HG03460 (cell line): Measurements from ENCODE around the gene ZC3H12D.
A peak's percentile ranks its signal among the peaks of the same experiment; 100 is the strongest.
"Not testable (repeated sequence)": the region's sequence is repeated elsewhere in the genome, so short reads cannot be mapped to it uniquely, and the experiment has no call there.

Source experiments
- ATAC-seq: cut with Tn5 transposase; IDR thresholded peaks from one replicate; pipeline ENCODE4 v1.9.1; 2021; ENCODE audit not compliant: unreplicated experiment

The ZC3H12D gene

DNA sequence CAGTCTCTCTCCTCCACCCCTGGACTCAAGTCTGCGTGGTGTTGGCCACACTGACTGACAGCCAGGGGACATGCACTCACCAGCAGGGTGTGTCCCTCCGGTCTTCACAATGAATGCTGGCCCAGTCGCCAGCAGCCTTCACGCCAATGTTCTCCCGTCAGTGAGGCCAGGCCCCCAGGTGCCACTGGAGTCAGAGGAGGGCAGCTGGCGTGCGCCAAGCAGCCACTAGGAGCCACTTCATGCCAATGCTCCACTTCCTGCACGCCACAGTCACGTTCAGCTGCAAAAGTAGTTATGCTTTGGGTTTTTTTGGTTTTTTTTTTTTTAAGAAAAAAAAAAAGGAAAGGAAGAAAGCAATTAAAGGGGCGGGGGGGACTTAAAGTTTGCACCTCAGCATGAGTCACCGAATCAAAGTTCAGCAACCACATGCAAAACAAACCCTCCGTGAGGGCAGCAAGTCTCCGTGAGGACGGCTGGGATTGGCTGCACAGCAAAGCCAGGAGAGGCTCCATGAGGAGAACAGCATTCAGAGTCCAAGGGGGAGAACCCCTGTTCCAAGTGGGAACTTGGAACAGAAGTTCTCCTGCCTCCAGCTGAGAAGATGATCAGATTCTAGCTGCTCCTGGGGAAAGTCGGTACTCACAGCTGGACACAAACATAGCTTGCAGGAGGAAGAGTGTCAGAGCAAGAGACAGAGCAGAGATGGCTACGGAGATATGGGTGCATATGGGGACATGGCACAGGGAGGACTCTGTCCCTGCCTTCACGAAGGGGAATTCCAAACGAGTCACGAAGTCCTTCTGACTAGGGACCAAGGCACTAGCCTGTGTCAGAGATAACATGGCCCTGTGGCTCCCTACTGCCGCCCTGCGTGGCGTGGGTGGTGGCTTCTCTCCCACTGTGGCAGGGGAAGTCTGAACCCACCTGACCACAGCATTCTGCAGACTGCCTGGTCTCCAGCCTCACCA lies at the start of gene ZC3H12D:
Gene ZC3H12D (minus strand): TSS at position 282 of the 968 bp plus-strand sequence. CDS start 10,471 bp downstream, outside the sequence.
- peak; percentile 39 for ATAC-seq

DNA sequence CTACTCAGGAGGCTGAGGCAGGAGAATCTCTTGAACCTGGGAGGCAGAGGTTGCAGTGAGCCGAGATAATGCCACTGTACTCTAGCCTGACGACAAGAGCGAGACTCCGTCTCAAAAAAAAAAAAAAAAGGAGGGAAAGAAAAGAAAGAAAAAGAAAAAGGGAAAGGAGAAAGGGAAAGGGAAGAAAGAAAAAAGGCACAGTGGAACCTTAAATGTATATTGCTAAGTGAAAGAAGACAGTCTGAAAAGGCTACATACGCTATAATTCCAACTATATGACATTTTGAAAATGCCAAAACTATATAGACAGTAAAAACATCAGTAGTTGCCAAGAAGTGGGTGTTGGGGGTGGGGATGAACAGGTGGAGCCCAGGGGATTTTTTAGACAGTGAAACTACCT lies 44.8 kb upstream of the ZC3H12D start:
- ATAC-seq: no peak

DNA sequence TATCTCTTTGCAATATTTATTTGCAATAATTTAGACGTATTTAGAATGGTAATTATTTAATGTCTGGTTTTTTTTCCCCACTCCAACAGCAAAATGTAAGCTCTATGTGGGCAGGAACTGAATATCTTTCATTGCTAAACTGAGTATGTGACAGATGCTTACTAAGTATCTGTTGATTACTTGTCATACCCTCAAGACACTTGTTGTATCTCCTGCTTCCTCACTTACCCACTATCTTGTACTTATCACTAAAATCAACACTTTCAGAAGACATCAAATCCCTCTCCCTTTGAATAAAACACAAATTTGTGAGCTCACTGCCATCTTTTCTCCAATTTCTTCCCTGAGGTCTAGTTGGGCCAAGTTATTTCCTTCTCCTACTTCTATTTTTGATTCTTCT lies 30.7 kb upstream of the ZC3H12D start:
- ATAC-seq: no peak

DNA sequence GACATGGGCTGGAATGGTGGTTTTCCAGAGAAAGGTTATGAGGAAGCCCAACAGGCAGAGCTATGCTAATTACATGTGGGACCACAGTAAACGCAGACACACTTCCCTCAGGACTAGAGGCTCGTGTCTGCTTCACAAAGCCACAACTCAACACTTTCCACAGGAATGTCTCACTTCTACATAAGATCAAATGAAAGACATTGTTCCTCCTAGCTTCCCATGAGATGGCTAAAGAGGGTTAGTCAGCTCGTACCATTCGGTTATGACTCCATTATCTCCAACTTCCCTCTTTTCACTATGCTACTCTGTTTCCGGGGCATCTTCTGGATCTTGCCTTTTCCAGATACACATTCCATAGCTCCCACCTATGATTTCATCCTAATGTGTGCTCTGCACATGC lies 29.1 kb upstream of the ZC3H12D start:
- ATAC-seq: no peak

- no peak for ATAC-seq
Measured at GRCh38 chr6:149510793-149511512, 26.1 kb upstream of the ZC3H12D start.

DNA sequence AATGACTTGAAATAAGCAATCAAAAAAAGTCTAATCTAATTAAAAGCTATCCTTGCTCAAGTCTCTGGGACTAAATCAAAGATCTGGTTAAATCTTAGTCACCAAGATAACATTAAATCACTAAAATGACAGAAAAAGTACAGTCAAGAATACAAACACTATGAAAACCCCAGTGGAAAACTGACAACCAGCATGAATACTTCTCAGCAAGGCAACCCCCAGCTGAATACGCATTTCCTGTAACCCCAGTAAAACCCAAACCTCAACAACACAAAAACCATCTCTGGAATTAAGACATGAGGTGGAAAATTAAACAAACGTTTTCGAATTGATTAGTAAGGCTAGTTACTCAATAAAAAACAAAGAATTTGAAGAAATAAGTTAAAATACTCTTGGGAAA lies 23.7 kb upstream of the ZC3H12D start:
- no peak for ATAC-seq

- ATAC-seq: no peak
Measured at GRCh38 chr6:149503872-149504271, 19.1 kb upstream of the ZC3H12D start.

GRCh38 chr6:149503276-149503675 lies 18.5 kb upstream of the ZC3H12D start:
- no peak for ATAC-seq

DNA sequence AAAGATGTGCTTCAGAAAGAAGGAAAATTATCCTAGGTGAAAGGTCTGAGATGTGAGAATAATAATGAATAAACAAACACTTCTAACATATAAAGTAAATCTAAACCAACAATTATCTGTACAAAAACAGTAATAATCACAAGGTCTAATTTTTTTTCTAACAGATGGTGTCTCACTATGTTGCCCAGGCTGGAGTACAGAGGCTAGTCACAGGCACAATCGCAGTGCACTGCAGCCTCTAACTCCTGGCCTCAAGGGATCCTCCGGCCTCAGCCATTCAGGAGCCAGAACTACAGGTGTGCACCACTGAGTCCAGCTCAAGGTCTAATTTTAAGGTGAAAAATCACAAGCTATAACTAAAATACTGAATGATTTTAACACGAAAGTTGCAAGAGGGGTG lies 17.0 kb upstream of the ZC3H12D start:
- no peak for ATAC-seq

GRCh38 chr6:149501201-149501600 lies 16.4 kb upstream of the ZC3H12D start:
- no peak for ATAC-seq

GRCh38 chr6:149500096-149500495 lies 15.3 kb upstream of the ZC3H12D start:
- no peak for ATAC-seq

DNA sequence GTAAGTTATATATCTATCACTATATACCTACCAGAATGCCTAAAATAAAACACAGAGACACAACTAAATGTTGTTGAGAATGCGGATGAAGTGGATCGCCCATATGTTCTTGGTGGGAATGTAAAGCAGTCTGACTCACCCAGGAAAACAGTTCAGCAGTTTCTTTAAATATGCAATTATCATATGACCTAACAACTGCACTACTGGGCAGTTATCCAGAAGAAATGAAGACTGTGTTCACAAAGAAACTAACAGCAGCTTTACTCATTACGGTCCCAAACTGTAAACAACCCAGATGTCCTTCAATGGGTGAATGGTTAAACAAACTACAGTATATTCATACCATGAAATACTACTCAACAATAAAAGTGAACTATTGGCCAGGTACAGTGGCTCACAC lies 14.3 kb upstream of the ZC3H12D start:
- no peak for ATAC-seq

- no peak for ATAC-seq
Measured at GRCh38 chr6:149497365-149497764, 12.6 kb upstream of the ZC3H12D start.

GRCh38 chr6:149496597-149496996 lies 11.8 kb upstream of the ZC3H12D start:
- peak; percentile 44 for ATAC-seq

- ATAC-seq: not testable (repeated sequence)
Measured at GRCh38 chr6:149495349-149496016, 10.7 kb upstream of the ZC3H12D start.

DNA sequence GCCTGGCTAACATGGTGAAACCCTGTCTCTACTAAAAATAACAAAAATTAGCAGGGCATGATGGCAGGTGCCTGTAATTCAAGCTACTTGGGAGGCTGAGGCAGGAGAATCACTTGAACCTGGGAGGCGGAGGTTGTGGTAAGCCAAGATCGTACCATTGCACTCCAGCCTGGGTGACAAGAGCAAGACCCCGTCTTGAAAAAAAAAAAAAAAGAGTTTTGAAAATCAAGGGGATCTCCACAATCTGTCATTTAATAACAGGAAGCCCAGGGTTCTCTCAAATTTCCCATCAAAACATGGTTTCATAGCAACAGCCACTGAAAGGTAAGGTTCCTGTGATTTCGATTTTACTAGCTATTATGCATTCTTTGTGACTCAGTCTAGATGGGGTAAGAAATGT lies 10.0 kb upstream of the ZC3H12D start:
- peak; percentile 60 for ATAC-seq

- ATAC-seq: no peak
Measured at GRCh38 chr6:149493761-149494320, 9.0 kb upstream of the ZC3H12D start.

DNA sequence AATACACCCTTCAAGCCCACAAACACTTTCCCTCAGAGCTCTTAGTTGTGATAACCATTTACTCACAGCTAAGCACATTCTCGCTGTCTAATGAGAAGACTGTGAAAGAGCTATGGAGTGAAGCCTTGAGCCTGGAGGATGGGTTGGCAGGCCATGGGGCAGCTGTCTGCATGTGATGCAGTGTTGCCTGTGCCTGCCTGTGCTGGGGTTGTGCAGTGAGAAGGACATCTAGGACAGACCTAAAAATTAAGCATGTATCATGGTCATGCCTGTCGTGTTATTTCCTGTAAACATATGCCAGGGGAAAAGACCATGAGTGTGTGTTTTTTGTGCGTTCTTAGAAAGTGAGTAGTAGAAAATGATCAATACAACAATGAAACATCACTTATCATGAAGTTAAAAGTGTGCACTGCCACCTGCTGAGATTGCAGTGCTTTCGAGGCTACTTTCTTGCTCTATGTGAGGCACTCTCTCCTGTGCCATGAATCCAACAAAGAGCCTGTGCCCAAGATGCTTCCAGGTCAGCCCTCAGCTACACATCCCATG lies 8.1 kb upstream of the ZC3H12D start:
- ATAC-seq: no peak

DNA sequence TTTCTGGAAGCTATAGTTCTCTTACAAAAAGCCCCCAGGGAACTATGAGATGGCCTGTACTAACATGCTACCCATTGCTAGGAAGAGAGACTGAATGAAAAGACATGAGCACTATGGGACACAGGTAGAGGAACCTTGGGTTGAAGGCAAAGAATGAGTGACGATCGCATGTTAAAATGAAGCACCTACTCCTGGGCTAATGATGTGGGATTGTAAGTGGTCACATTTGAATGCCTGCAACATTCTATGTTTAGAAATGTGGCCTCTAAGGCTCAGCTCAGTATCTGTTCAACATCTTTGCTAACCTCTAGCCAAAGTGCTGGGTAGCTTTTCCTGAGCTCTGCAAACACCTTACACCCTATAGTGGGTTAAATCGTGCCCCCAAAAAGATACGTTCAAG lies 5.2 kb upstream of the ZC3H12D start:
- no peak for ATAC-seq

- no peak for ATAC-seq
Measured at GRCh38 chr6:149488815-149489214, 4.0 kb upstream of the ZC3H12D start.

- ATAC-seq: no peak
Measured at GRCh38 chr6:149487316-149487715, 2.5 kb upstream of the ZC3H12D start.
